GM19043 (cell line): ENCODE data around the gene RNF152.

Experiments used
- ATAC-seq: cut with Tn5 transposase; IDR thresholded peaks from one replicate; pipeline ENCODE4 v1.9.1; 2021; ENCODE audit warnings: low read depth; ENCODE audit not compliant: unreplicated experiment

RNF152 gene

DNA sequence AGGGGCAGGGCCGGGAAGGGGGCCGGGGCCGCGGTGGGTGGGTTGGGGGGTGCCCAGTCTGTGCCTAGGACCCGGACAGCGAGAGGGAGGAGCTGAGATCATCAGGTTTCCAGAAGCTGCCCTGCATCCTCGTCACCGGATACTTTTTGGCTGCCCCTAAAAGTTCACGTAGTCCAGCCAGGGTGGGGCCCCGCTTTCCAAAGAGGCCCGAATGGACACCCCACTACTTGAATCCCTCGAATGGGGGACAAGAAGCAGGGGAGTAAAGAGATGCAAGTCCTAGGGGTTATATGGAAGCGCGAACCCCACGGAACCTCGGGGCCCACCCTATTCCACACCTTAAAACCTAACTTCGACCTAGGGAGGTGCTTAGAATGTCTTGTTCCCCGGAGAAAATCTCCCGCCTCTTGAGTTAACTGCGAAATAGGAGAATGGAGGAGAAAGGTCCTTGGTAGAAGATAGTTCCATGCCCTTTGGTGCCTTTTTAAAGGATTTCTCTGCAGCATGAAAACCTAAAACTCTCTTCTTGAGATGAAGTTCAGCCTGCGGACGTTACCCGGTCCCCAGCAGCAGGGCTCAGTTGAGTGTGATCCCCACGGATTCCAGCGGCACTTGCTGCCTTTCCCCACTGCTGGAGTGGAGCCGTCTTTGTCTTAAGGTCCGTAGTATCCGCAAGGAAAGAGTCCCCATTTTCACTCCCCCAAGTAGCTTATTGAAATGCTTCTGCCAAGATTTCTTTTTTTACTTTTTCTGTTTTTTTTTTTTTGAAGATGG, 2.1 kb upstream of the RNF152 start:
- no peak for ATAC-seq

DNA sequence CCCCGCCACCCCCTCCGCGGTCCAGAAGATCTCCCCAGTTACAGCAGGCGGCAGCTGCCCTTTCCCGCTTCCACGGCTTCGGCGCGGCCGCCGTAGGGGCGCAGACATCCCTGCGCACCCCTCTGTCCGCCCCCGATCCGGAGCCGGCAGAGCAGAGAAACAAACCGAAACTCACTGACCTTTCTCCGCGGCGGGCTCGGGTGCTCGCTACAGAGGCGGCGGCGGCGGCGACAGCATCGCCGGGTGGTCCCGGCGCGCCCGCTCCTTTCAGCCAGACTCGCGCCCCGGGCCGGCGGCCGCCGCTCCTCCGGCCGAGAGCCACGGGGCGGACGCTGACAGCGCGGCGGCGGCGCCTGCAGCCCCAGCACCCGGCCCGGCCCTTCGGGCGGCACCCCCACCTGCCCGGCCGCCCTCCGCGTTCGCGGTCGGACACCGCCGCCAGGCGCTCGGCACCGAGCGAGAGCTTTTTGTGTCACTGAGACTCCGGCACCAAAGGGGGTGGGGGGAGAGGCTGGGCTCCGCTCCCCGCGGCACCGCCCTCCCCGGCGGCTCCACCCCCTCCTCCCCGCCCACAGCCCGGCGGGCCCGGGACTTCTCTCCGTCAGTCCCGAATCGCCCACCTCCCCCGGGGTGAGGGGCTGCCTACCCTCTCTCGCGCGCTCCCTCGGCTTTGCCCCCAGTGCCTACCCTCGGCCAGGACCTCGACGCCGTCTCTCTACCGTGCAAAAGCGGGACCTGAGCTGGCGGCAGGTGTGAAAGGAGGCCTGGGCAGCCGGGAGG, 1.4 kb upstream of the RNF152 start:
- peak; percentile 72 for ATAC-seq

DNA sequence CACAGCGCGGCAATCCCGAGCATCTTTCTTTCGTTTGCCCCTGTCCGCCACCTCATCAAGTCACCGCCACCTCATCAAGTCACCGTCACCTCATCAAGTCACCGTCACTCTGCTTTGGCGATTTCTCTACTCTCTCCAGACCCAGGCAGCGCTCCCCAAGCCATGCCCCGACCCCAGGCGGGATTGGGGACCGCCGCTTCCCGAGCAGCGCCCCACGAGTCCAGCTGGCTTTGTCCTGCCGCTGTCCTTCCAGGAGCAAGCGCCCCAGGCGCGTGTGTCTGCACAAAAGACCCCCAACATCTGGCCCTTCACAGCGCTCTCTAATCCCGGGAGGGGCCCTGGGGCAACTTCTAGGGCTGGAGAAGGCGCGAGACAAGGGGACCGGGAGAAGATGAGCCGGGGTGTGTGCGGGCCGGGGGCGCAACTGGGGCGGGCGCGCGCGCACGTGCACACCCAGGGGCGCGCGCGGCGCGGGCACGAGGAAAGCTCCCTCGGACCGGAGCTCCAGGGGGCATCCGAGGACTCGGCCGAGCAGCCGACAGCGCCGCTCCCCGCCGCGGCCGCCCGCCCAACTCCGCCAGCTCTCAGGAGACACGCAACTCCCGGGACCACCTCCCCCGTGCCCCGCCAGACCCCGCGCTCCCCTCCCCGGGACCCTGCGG, 633 bp upstream of the RNF152 start:
- peak; percentile 17 for ATAC-seq

DNA sequence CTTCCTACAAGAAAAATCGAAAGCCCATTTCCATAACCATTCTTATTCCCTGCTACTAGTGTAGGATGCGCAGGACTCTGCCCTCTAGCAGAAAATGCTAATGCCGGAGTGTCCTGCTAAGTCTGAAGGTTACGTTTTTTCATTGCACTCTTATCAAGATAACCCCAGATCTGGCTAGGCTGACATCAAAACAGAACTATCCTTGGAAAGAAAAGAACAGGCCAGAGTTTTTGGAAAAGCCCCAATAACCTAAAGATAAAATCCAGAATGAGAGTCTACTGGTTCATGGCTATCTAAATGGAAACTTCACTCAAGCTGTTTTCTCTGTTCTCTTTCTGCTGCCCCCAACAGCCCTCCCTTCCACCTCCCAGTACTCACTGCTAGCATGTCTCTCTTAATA, 913 bp downstream of the RNF152 start:
- ATAC-seq = no peak

DNA sequence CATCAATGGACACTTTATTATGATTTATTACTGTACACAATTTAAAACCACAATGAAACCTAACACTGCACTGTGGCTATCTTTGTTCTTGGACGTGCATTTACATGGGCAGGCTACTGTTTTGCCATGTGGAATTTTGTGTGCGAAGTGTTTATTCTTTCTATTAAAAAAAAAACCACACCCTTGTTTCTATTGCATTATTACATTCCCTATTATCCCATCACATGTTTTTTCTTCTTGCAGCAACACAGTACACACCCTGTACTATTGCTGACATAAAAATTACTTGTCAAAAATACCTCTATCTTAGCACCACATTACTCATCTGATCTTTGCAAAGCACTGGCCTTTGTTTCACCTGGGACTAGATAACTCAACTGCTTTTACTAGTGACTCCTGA, 1.5 kb downstream of the RNF152 start:
- ATAC-seq = no peak

DNA sequence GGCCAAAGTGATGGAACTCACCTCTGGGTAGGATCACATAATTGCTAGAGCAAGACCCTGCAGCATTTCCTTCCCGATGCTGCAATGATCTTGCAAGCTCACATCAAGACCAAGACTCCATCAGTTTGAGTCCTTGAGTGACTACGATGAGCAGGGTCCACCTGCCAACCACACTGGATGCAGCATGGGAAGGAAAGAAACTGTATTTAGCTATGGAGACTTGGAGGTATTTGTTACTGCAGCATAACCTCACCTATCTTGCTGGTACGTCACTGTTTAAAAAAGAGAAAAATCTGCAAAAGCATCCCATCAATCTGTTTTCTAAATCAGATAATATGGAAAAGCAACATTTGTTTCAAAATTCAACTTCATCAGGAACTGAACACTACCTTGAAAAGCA, 2.5 kb downstream of the RNF152 start:
- ATAC-seq = no peak

DNA sequence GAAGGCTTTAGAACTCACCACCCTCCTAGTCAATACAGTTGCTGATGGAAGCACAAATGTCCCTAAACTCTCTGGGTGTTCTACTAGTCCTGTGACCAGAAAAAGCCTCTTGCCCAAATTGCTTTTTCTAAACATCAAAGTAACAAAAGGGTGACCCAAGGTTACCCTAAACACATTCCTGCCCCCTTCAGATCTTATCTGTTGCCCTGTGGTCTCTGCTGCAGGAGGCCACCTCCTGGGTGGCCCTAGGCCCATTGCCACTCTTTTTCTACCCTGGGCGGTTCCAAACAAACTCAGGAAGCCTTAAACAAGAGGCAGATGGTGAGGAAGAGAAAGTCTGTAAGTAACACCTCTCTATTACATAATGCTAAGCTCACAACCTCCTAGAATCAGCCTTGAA, 3.3 kb downstream of the RNF152 start:
- ATAC-seq = no peak

DNA sequence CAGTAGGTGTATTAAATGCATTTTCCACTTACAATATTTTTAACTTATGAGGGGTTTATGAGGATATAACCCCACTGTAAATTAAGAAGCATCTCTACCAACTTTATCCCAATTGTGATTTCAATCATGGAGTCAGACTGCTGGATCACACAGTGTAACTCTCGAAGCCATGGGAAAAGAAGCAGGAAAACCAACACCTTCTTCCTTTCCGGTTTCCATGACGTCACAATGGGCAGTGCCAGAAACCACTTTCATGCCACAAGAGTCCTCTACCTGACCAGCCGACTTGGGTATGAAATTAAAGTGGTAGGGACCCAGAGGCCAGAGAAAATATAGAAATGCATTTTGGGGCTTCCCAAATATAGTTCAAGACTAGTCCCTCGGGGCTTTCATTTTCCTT, 4.2 kb downstream of the RNF152 start:
- no peak for ATAC-seq

DNA sequence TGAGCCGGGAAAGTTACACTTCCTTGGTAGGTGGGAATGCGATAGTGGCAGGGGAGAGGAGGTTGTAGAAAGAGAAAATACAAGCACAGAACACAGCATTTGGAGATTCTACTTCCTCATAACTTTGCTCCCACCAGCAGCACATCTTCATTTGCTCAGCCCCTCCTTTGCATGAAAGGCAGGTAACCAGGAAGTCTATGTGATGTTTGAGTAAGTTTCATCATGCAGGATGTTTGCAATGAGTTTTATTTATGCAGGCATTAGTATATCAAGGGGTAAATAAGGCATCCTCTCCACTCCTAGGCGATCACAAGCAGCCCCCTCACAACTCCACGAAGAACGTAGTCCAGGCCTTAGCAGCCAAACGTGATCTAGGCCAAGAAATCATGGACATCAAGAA, 5.0 kb downstream of the RNF152 start:
- ATAC-seq = no peak

DNA sequence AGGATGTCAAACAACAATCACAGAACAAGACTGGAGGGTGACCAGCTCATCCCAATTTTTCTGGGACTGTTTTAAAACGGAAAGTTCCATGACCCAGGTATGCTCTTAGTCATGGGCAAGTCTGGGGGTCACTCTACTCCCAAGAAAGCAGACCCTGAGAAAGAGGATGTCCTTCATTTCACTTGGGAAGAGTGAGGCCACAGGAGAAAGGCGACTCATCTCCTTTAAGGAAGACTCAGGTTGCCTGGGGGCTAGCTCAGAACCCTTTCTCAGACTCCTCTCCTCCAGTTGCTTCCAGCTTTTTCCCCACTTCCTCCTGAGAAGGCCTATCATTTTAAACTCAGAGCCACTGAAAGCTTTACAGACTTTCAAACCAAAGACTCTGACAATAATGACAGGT, 9.3 kb downstream of the RNF152 start:
- ATAC-seq = no peak

DNA sequence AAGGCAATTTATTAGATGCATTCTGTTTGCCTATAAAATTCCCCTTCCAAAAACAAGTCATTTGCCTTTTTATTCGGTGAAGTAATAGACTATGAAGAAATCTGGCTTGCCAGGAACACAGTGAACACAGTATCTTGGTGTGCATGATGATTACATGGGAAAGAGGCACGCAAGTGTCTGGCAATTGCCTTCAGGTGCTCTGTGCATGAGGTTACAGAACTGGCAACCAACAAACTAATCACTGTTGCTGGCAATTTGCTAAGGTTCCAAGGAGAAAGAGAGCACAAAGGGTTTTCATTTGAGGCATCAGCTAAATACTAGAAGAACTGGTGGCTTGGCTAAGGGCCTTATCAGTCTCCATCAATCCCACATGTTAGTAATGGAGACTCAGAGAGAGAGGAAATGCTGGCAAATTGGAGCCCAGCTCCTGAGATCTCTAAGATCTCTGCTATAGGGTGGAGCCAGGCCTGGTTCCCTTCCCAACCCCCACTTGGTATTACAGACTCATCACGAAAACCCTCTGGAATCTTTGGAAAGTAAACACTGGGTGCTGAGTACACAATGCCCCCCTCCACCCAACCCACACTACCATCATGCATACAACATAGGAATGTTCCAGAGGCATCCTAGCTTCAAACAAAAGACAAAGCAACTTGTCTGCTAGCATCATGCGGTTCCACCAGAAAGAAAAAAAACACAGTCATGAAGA, 10.4 kb downstream of the RNF152 start:
- no peak for ATAC-seq

DNA sequence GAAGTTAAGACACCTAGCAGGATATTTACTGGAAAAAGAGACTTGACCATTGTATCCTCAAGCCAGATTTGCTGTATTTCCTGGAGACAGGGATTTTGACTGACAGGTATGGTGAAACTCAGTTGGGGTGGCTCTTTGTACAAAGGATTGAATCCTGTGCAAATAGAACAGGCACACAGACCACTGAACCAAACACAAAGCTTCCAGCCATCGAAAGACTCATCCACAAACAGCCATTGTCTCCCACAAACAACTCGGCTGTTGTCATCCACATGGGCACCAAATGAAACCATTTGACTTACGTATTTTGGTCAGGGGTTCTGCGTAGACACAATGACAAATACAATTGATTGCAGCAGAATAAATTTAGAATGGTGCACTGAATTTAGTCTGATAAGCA, 15.9 kb downstream of the RNF152 start:
- ATAC-seq = no peak

DNA sequence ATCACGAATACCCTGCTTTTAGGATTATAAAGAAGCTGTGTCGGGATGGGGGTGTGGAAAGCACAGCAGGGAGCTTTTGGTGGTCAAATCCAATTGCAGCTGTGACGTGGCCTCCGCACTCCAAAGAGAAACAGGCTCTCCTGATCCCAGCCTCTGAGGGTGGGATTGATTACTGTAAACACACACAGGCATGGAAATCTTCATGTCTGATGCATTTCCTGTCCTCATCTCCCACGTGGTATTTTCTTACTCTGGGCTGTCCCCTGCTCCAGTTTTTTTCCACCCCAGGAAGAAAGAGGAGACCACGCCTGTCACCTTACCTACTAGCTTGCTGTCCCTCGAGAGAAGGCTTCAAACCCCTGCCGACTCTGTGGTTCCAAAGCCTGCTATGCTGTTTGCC, 22.7 kb downstream of the RNF152 start:
- ATAC-seq = no peak

DNA sequence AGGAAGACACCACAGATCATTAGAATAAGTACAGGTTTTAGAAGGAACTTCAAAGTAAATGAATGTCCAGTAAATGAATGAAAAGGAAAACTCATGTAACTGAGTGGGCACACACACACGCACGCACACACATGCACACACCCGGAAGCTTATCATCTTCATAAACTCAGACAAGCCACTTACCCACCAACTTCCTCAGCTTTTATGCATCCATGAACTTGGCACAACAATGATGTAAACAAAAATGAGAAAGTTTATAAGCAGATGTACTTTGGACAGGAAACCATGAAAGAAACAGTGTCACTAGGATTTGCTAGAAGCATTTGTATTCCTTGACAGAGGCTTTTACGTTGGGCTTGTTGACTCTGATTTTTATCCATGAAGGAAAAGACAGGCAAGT, 23.2 kb downstream of the RNF152 start:
- ATAC-seq = no peak

DNA sequence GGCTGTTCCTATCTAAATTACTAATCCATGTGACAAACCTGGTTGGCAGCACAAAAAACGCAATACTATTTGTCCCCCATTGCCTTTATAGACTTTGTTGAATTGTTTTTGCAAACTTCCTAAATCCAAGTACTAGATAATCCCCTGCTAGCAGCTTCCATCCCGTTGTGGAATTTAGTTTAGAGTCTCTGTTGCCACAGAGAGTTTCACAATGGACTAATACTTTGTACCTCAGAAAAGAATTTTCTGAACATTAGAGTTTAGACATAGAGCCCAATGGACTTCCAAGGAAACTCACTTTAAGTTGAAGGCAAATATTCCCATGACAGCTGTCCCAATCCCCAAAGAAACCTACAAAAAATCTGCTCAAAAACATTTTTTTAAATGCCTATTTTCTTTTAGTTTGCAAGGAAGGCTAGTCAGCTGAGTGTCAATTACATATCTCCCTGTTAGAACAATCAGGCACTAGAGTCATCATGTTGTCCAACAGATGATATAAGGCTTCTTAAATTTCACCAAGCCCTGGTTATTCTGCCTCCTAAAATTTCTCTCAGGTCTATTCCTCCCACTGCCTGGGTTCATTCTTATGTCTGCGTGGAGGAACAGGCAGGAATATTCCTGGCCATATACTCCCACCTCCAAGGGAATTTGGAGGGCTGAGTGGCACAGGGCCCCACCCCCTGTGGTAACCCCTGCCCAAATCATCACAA, 27.2 kb downstream of the RNF152 start:
- ATAC-seq = no peak

DNA sequence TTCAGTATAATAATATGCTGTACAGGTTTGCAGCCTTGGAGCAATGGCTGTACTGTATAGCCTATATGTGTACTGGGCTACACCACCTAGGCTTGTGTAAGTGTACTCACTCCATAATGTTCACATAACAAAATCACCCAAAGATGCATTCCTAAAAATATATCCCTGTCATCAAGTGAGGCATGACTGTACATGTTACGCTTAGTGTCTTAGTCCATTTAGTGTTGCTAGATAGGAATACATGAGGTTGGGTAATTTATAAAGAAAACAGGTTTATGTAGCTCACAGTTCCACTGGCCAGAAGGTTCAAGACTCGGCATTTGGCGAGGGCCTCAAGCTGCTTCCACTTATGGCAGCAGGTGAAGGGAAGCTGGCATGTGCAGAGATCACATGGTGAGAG, 31.4 kb downstream of the RNF152 start:
- ATAC-seq = no peak

DNA sequence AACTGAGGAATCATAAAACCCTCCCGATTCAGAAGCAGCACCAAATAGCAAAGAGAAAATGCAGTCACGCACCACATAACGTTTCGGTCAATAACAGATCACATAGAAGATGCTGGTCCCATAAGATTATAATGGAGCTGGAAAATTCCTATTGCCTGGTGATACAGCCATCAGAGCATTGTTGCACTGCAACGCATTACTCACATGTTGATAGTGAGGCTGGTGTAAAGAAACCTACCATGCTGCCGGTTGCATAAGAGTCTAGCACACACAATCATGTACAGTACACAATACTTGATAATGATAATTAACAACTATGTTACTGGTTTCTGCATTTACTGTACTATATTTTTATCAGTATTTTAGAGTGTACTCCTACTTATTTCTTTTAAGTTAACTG, 32.5 kb downstream of the RNF152 start:
- ATAC-seq = no peak

DNA sequence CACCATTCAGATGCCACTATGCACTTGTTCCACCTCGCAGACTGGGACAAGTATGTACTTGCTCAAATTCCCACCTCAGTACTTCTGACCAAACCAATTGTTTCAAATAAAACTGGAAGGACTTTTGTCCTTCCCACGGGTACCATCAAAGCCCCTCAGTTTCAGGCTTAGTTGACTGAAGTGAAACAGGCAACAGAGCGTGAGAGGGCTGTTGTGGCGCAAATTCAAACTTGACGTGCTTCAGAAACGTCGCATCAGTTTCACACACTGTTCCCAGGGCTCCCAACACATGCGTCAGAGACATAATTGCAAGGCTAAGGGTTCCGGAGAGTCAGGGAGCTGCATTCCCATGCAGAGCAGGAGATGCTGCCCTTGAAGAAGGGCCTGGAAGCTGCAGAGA, 33.7 kb downstream of the RNF152 start:
- ATAC-seq = no peak

DNA sequence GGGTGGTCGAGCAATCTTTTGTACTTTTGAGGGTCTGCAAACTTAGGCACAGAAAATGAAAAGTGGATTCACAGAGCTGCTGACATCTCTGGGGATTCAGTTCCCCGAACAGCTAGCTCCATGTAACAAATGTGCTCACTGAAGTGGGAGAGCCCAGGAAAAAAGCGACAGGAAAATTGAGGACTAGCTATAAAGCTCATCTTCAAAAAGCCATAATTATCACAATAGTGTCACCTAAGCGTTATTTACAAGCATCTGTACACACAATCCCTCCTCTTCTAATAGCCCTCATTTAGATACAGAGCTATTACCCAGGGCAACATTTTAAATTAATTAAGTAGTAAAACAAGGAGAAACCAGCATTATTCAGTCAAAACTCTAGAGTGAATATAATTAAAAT, 36.1 kb downstream of the RNF152 start:
- no peak for ATAC-seq
